H9 (cell line): ENCODE data around the gene HEG1. TPM values are rescaled to one million over a fixed set of nuclear protein-coding genes. Genes with fewer than 3 reads are reported as not detected.

ENCODE experiments used
- DNase-seq: peaks from one replicate; pipeline ENCODE4 v3.0.0-alpha.2; 2017
- H2AFZ ChIP-seq: one replicate; pipeline ENCODE4 v1.6.1; 2013; ENCODE audit warnings: mild to moderate bottlenecking, low read length, control low read depth, moderate library complexity
- H2AK5ac ChIP-seq: 2 replicates; pipeline ENCODE4 v1.6.1; 2013; ENCODE audit warnings: low read length, control low read depth, mixed read lengths; ENCODE audit not compliant: insufficient read length
- H2BK120ac ChIP-seq: one replicate; pipeline ENCODE4 v1.6.1; 2013; ENCODE audit warnings: low read depth, mild to moderate bottlenecking, low read length, control low read depth, inconsistent platforms; ENCODE audit not compliant: poor library complexity, severe bottlenecking
- H2BK12ac ChIP-seq: 2 replicates; pipeline ENCODE4 v1.6.1; 2013; ENCODE audit warnings: low read length, control low read depth, mixed read lengths, low read depth; ENCODE audit not compliant: insufficient read length
- H2BK15ac ChIP-seq: 2 replicates; pipeline ENCODE4 v1.6.1; 2013; ENCODE audit warnings: low read depth, low read length, control low read depth
- H2BK20ac ChIP-seq: one replicate; pipeline ENCODE4 v1.6.1; 2013; ENCODE audit warnings: low read depth, mild to moderate bottlenecking, low read length, control low read depth, inconsistent platforms; ENCODE audit not compliant: poor library complexity, severe bottlenecking
- H2BK5ac ChIP-seq: 2 replicates; pipeline ENCODE4 v1.6.1; 2013; ENCODE audit warnings: low read length, control low read depth, mixed read lengths; ENCODE audit not compliant: insufficient read length
- H3K14ac ChIP-seq: 2 replicates; pipeline ENCODE4 v1.6.1; 2013; ENCODE audit warnings: low read length, control low read depth; ENCODE audit not compliant: insufficient read depth
- H3K18ac ChIP-seq: 2 replicates; pipeline ENCODE4 v1.6.1; 2013; ENCODE audit warnings: low read depth, mild to moderate bottlenecking, mixed read lengths, low read length, control low read depth; ENCODE audit not compliant: insufficient read length
- H3K23ac ChIP-seq: 2 replicates; pipeline ENCODE4 v1.6.1; 2013; ENCODE audit warnings: low read length, control low read depth, mixed read lengths, low read depth; ENCODE audit not compliant: insufficient read length
- H3K23me2 ChIP-seq: 2 replicates; pipeline ENCODE4 v1.6.1; 2013; ENCODE audit warnings: low read depth, mild to moderate bottlenecking, mixed read lengths, low read length, control low read depth; ENCODE audit not compliant: insufficient read length, poor library complexity, severe bottlenecking
- H3K27ac ChIP-seq: 2 replicates; pipeline ENCODE4 v1.5.1; 2013; ENCODE audit warnings: low read length, control low read depth, mixed read lengths, low read depth; ENCODE audit not compliant: insufficient read length
- H3K27me3 ChIP-seq: 2 replicates; pipeline ENCODE4 v1.6.1; 2013; ENCODE audit warnings: low read length, control low read depth, inconsistent platforms; ENCODE audit not compliant: insufficient read depth
- H3K4ac ChIP-seq: 2 replicates; pipeline ENCODE4 v1.6.1; 2013; ENCODE audit warnings: low read depth, mild to moderate bottlenecking, control low read depth, inconsistent platforms, low read length, moderate library complexity
- H3K4me1 ChIP-seq: 2 replicates; pipeline ENCODE4 v1.6.1; 2013; ENCODE audit warnings: low read length, control low read depth, inconsistent platforms; ENCODE audit not compliant: insufficient read depth
- H3K4me2 ChIP-seq: 2 replicates; pipeline ENCODE4 v1.6.1; 2013; ENCODE audit warnings: low read length, control low read depth, mixed read lengths; ENCODE audit not compliant: insufficient read length, insufficient read depth
- H3K56ac ChIP-seq: 2 replicates; pipeline ENCODE4 v1.6.1; 2013; ENCODE audit warnings: low read depth, mild to moderate bottlenecking, mixed read lengths, low read length, control low read depth; ENCODE audit not compliant: insufficient read length
- H3K79me1 ChIP-seq: 2 replicates; pipeline ENCODE4 v1.6.1; 2013; ENCODE audit warnings: low read depth, mild to moderate bottlenecking, moderate library complexity, low read length, control low read depth, inconsistent platforms; ENCODE audit not compliant: insufficient read depth, poor library complexity, severe bottlenecking
- H3K79me2 ChIP-seq: 2 replicates; pipeline ENCODE4 v1.6.1; 2013; ENCODE audit warnings: low read length, control low read depth, inconsistent platforms; ENCODE audit not compliant: insufficient read depth
- H3K9ac ChIP-seq: 2 replicates; pipeline ENCODE4 v1.6.1; 2013; ENCODE audit warnings: low read length, control low read depth, mixed read lengths; ENCODE audit not compliant: insufficient read length; ENCODE audit errors: extremely low read depth
- H3K9me3 ChIP-seq: one replicate; pipeline ENCODE4 v1.6.1; 2013; ENCODE audit warnings: low read depth, low read length, inconsistent platforms; ENCODE audit not compliant: control insufficient read depth
- H3T11ph ChIP-seq: one replicate; pipeline ENCODE4 v1.6.1; 2013; ENCODE audit warnings: mild to moderate bottlenecking, low read length, control low read depth, inconsistent platforms
- H4K20me1 ChIP-seq: one replicate; pipeline ENCODE4 v1.6.1; 2013; ENCODE audit not compliant: control insufficient read depth, insufficient read length, insufficient read depth
- H4K5ac ChIP-seq: 2 replicates; pipeline ENCODE4 v1.6.1; 2013; ENCODE audit warnings: low read depth, mild to moderate bottlenecking, mixed read lengths, low read length, control low read depth; ENCODE audit not compliant: insufficient read length
- H4K8ac ChIP-seq: replicated peaks from 2 replicates; pipeline ENCODE4 v1.6.1; 2013; ENCODE audit warnings: low read length, control low read depth, mixed read lengths, low read depth; ENCODE audit not compliant: insufficient read length
- H4K91ac ChIP-seq: 2 replicates; pipeline ENCODE4 v1.6.1; 2013; ENCODE audit warnings: low read depth, mild to moderate bottlenecking, moderate library complexity, mixed read lengths, low read length, control low read depth; ENCODE audit not compliant: insufficient read length
- H3K27ac Mint-ChIP-seq, 3 experiments: 2 replicates in 2 of 3; 3 replicates in 1 of 3; pipeline ENCODE4 v1.8.0; 2020 to 2021; ENCODE audit warnings: mixed read lengths in 3 of 3, mild to moderate bottlenecking in 1 of 3, moderate library complexity in 1 of 3
- H3K27me3 Mint-ChIP-seq: 2 replicates; pipeline ENCODE4 v1.8.0; 2021; ENCODE audit warnings: low read depth, mild to moderate bottlenecking, moderate library complexity, mixed read lengths
- H3K36me3 Mint-ChIP-seq, 3 experiments: 2 replicates in 2 of 3; 3 replicates in 1 of 3; pipeline ENCODE4 v1.8.0; 2020 to 2021; ENCODE audit warnings: low read depth in 3 of 3, mixed read lengths in 3 of 3; ENCODE audit not compliant: insufficient read depth in 1 of 3
- H3K4me1 Mint-ChIP-seq, 2 experiments: 2 replicates each; pipeline ENCODE4 v1.8.0; 2020; ENCODE audit warnings: mixed read lengths in 2 of 2
- H3K4me3 Mint-ChIP-seq, 2 experiments: 2 replicates in 1 of 2; 3 replicates in 1 of 2; pipeline ENCODE4 v1.8.0; 2020 to 2021; ENCODE audit warnings: mild to moderate bottlenecking in 2 of 2, mixed read lengths in 2 of 2, moderate library complexity in 1 of 2
- H3K9me3 Mint-ChIP-seq, 2 experiments: 2 replicates in 1 of 2; 3 replicates in 1 of 2; pipeline ENCODE4 v1.8.0; 2020; ENCODE audit warnings: mild to moderate bottlenecking in 2 of 2, mixed read lengths in 2 of 2, moderate library complexity in 1 of 2
- WGBS: extraction: QIAGEN DNeasy Blood & Tissue Kit; methylation state at CpG from one replicate; pipeline ENCODE4 v1.1.7; 2013; ENCODE audit warnings: missing lambda C conversion rate, low lambda C conversion rate, mixed read lengths; ENCODE audit not compliant: insufficient read length; ENCODE audit errors: extremely low coverage; 5-methylcytosine and 5-hydroxymethylcytosine counted together
- total RNA-seq: library from RNA; stranded (reverse); gene quantifications from 2 replicates; pipeline ENCODE4 v1.2.1, GENCODE V29; 2021
- TF ChIP-seq, protein P1 (sequence below): fragments of 200-600 bp; sonication (generic); conservative IDR thresholded peaks from 3 replicates; pipeline ENCODE4 v1.8.0; 2021; ENCODE audit warnings: antibody characterized with exemption, mild to moderate bottlenecking

Gene HEG1
- total RNA-seq, 1 experiment from 2014 or later = 10.3 TPM

DNA sequence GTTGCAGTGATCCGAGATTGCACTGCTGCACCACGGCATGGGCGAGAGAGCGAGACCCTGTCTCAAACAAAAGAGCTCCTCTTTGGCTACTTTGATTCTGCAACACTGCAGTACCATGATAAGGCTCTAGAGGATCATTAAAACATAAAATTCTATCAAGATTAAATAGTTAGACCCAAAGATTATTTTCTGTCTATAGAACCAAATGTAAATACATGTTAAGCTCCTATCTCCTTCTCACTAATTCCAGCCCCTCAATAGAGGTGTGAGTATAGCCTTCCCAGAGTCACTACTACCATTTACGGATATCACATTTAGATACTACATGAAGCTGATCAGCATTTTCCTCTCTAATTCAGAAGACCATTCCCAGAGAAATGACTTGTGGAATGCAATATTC lies 116.9 kb downstream of the HEG1 start:
- Histone ChIP-seq H3K4me2 (no peak overlapping the region), H2BK15ac (no peak overlapping the region), H3T11ph (no peak overlapping the region), H3K4ac (no peak overlapping the region), H3K23me2 (no peaks in the 10 kb centered on the region), H4K8ac (no peak overlapping the region), H3K14ac (no peak overlapping the region), H3K79me2 (no peaks in the 10 kb centered on the region), H3K56ac (no peak overlapping the region), H2BK120ac (no peak overlapping the region), H4K20me1 (no peaks in the 10 kb centered on the region), H3K79me1 (no peaks in the 10 kb centered on the region), H2AK5ac (no peak overlapping the region), H4K5ac (no peak overlapping the region), H2BK5ac (no peak overlapping the region), H3K18ac (no peak overlapping the region), H3K27me3 (no peaks in the 10 kb centered on the region), H3K4me1 (no peaks in the 10 kb centered on the region), H3K9ac (no peak overlapping the region), H2BK12ac (no peak overlapping the region), H3K9me3 (no peaks in the 10 kb centered on the region), H4K91ac (no peak overlapping the region), H3K27ac (no peak overlapping the region), H2AFZ (no peak overlapping the region), H2BK20ac (no peak overlapping the region), H3K23ac (no peak overlapping the region)
- no peak for DNase-seq
- Mint-ChIP-seq H3K27ac (no peak overlapping the region), H3K4me3 (no peak overlapping the region), H3K27me3 (peaks cover 6% of the 10 kb centered on the region), H3K36me3 (no peaks in the 10 kb centered on the region; a peak in 1 of 7 replicates), H3K4me1 (no peaks in the 10 kb centered on the region), H3K9me3 (0 out of 5 replicates have a peak, but pooled peaks cover 0 to 2% of the 10 kb centered on the region in 2 experiments)
- WGBS = no CpG with 5 or more reads among the region's 5 CpGs
- TF ChIP-seq, protein P1, sequence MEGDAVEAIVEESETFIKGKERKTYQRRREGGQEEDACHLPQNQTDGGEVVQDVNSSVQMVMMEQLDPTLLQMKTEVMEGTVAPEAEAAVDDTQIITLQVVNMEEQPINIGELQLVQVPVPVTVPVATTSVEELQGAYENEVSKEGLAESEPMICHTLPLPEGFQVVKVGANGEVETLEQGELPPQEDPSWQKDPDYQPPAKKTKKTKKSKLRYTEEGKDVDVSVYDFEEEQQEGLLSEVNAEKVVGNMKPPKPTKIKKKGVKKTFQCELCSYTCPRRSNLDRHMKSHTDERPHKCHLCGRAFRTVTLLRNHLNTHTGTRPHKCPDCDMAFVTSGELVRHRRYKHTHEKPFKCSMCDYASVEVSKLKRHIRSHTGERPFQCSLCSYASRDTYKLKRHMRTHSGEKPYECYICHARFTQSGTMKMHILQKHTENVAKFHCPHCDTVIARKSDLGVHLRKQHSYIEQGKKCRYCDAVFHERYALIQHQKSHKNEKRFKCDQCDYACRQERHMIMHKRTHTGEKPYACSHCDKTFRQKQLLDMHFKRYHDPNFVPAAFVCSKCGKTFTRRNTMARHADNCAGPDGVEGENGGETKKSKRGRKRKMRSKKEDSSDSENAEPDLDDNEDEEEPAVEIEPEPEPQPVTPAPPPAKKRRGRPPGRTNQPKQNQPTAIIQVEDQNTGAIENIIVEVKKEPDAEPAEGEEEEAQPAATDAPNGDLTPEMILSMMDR = no peak; the same call in 2 of the 3 replicates
